Measurements from ENCODE around the gene TMPRSS13. TPM values are rescaled to one million over a fixed set of nuclear protein-coding genes. Genes with fewer than 3 reads are reported as not detected.

Gene TMPRSS13
- total and polyA plus RNA-seq, 2 of the 13 experiments (the other 11 are each of a cell fraction or from before 2014, with no cell fraction given), result not detected

GRCh38 chr11:117946842-117947526, 17.8 kb upstream of the TMPRSS13 start (continued):
- TF ChIP-seq ZNF839 (CRISPR knock-in tag; IDR thresholded peaks at IDR 0.05; ENCODE audit: borderline replicate concordance) (no peak), SNAPC4 (CRISPR knock-in tag; IDR thresholded peaks at IDR 0.05) (no peak), ELF3 (CRISPR knock-in tag; IDR thresholded peaks at IDR 0.05) (0 out of 2 replicates have a peak, but pooled peaks have one; percentile 15), SMC3 (IDR thresholded peaks at IDR 0.05; ENCODE audit: low read length) (peak; percentile 87), ZNF142 (CRISPR knock-in tag; IDR thresholded peaks at IDR 0.05) (no peak), STAG1 (CRISPR knock-in tag; IDR thresholded peaks at IDR 0.05) (peak; percentile 91), NKX3-1 (CRISPR knock-in tag; IDR thresholded peaks at IDR 0.05) (no peak), ZNF253 (CRISPR knock-in tag; IDR thresholded peaks at IDR 0.05; ENCODE audit: borderline replicate concordance) (no peak), CTCF (CRISPR knock-in tag; IDR thresholded peaks at IDR 0.05) (peak; percentile 95), MXD3 (CRISPR knock-in tag; IDR thresholded peaks at IDR 0.05) (no peak), RAD21 (CRISPR knock-in tag; IDR thresholded peaks at IDR 0.05) (peak; percentile 85), RARA (CRISPR knock-in tag; IDR thresholded peaks at IDR 0.05) (no peak), FOXA3 (CRISPR knock-in tag; IDR thresholded peaks at IDR 0.05) (no peak), PAX8 (CRISPR knock-in tag; IDR thresholded peaks at IDR 0.05; ENCODE audit: borderline replicate concordance) (no peak), HNRNPK (IDR thresholded peaks at IDR 0.05; ENCODE audit: low read depth, low read length, poor library complexity, severe bottlenecking) (no peak), DPF2 (CRISPR knock-in tag; IDR thresholded peaks at IDR 0.05; ENCODE audit: borderline replicate concordance, low read depth) (no peak), KDM1A (CRISPR knock-in tag; IDR thresholded peaks at IDR 0.05) (no peak)

Measured in HepG2 (cell line).